ENCODE results near the gene ADGRV1.

The ADGRV1 gene

GRCh38 chr5:91119981-91120850 lies 561.6 kb downstream of the ADGRV1 start:
- Histone ChIP-seq H3K36me3 (ENCODE audit: control insufficient read depth, insufficient read depth, low read length) (no peaks in the 10 kb centered on the region), H3K27me3 (replicated peaks; ENCODE audit: control insufficient read depth, insufficient read depth, low read length) (no peaks in the 10 kb centered on the region), H3K4me3 (replicated peaks; ENCODE audit: low read depth, low read length) (no peak overlapping the region)
- DNase-seq (ENCODE audit: extremely low read depth, insufficient read length) = no peak
- no peak for TF ChIP-seq CTCF (IDR thresholded peaks at IDR 0.05; ENCODE audit: insufficient read depth, low read length, poor library complexity, severe bottlenecking)

GRCh38 chr5:91121347-91121993 lies 562.9 kb downstream of the ADGRV1 start:
- no peak for TF ChIP-seq CTCF (IDR thresholded peaks at IDR 0.05; ENCODE audit: insufficient read depth, low read length, poor library complexity, severe bottlenecking)
- no peaks in the 10 kb centered on the region for H3K36me3 ChIP-seq (ENCODE audit: control insufficient read depth, insufficient read depth, low read length)

GRCh38 chr5:91122651-91123050 lies 564.1 kb downstream of the ADGRV1 start:
- Histone ChIP-seq H3K4me3 (replicated peaks; ENCODE audit: low read depth, low read length) (no peak overlapping the region), H3K36me3 (ENCODE audit: control insufficient read depth, insufficient read depth, low read length) (no peaks in the 10 kb centered on the region), H3K27me3 (replicated peaks; ENCODE audit: control insufficient read depth, insufficient read depth, low read length) (no peaks in the 10 kb centered on the region)
- no peak for TF ChIP-seq CTCF (IDR thresholded peaks at IDR 0.05; ENCODE audit: insufficient read depth, low read length, poor library complexity, severe bottlenecking)
- DNase-seq (ENCODE audit: extremely low read depth, insufficient read length) = no peak

More at GRCh38 chr5:91121347-91121993, 562.9 kb downstream of the ADGRV1 start:
- H3K4me3 ChIP-seq (replicated peaks; ENCODE audit: low read depth, low read length) = no peak overlapping the region
- DNase-seq (ENCODE audit: extremely low read depth, insufficient read length) = no peak
- H3K27me3 ChIP-seq (replicated peaks; ENCODE audit: control insufficient read depth, insufficient read depth, low read length) = no peaks in the 10 kb centered on the region

- Histone ChIP-seq H3K4me3 (replicated peaks; ENCODE audit: low read depth, low read length) (no peak overlapping the region), H3K27me3 (replicated peaks; ENCODE audit: control insufficient read depth, insufficient read depth, low read length) (no peaks in the 10 kb centered on the region), H3K36me3 (ENCODE audit: control insufficient read depth, insufficient read depth, low read length) (no peaks in the 10 kb centered on the region)
- TF ChIP-seq CTCF (IDR thresholded peaks at IDR 0.05; ENCODE audit: insufficient read depth, low read length, poor library complexity, severe bottlenecking) = no peak
- DNase-seq (ENCODE audit: extremely low read depth, insufficient read length) = no peak
Observed at GRCh38 chr5:91123291-91123690, 564.7 kb downstream of the ADGRV1 start.

GRCh38 chr5:91123901-91124300 lies 565.3 kb downstream of the ADGRV1 start:
- H3K27me3 ChIP-seq (replicated peaks; ENCODE audit: control insufficient read depth, insufficient read depth, low read length) = no peaks in the 10 kb centered on the region
- H3K36me3 ChIP-seq (ENCODE audit: control insufficient read depth, insufficient read depth, low read length) = no peaks in the 10 kb centered on the region
- no peak for DNase-seq (ENCODE audit: extremely low read depth, insufficient read length)
- TF ChIP-seq CTCF (IDR thresholded peaks at IDR 0.05; ENCODE audit: insufficient read depth, low read length, poor library complexity, severe bottlenecking) = no peak
- H3K4me3 ChIP-seq (replicated peaks; ENCODE audit: low read depth, low read length) = no peak overlapping the region

Data from GM06990 (cell line).